HUDEP-2 (cell line): ENCODE results near the gene RARRES2.
"Not testable (repeated sequence)": the region's sequence is repeated elsewhere in the genome, so short reads cannot be mapped to it uniquely, and the experiment has no call there.

Experiments
- DNase-seq, 76 experiments: peaks; one replicate each; lab custom pipeline; 2025; ENCODE audit not compliant: unreplicated experiment in 76 of 76; lab: John Stamatoyannopoulos, UW

RARRES2 gene

GRCh38 chr7:150341263-150342120 lies at the start of gene RARRES2:
RARRES2 (minus strand) TSS chr7:150341629; CDS start chr7:150340609, 1,020 bp downstream.
- DNase-seq, result no peak

GRCh38 chr7:150390205-150390604 lies 48.8 kb upstream of the RARRES2 start:
- no peak for DNase-seq

- no peak for DNase-seq
Measured at GRCh38 chr7:150389532-150389816, 48.0 kb upstream of the RARRES2 start.

GRCh38 chr7:150388709-150389531 lies 47.5 kb upstream of the RARRES2 start:
- peak in 1 of 76 experiments; percentile 17 for DNase-seq

- no peak for DNase-seq
Measured at GRCh38 chr7:150388306-150388705, 46.9 kb upstream of the RARRES2 start.

GRCh38 chr7:150385884-150386283 lies 44.5 kb upstream of the RARRES2 start:
- not testable (repeated sequence) for DNase-seq

- DNase-seq, result no peak
Measured at GRCh38 chr7:150385302-150385723, 43.9 kb upstream of the RARRES2 start.

GRCh38 chr7:150384406-150385301 lies 43.2 kb upstream of the RARRES2 start:
- DNase-seq, result no peak

- DNase-seq, result no peak
Measured at GRCh38 chr7:150383710-150384397, 42.4 kb upstream of the RARRES2 start.

GRCh38 chr7:150382844-150383225 lies 41.4 kb upstream of the RARRES2 start:
- DNase-seq, result no peak

GRCh38 chr7:150382123-150382843 lies 40.9 kb upstream of the RARRES2 start:
- DNase-seq, result no peak

GRCh38 chr7:150381785-150382122 lies 40.3 kb upstream of the RARRES2 start:
- no peak for DNase-seq

- no peak for DNase-seq
Measured at GRCh38 chr7:150381096-150381495, 39.7 kb upstream of the RARRES2 start.

GRCh38 chr7:150380463-150380862 lies 39.0 kb upstream of the RARRES2 start:
- no peak for DNase-seq

GRCh38 chr7:150379441-150380379 lies 38.3 kb upstream of the RARRES2 start:
- DNase-seq, result peak in 33 of 76 experiments; percentile 10 to 65 (median 32)

- peak in 73 of 76 experiments; percentile 33 to 93 (median 87) for DNase-seq
Measured at GRCh38 chr7:150378853-150379440, 37.5 kb upstream of the RARRES2 start, which contains the start of gene ZNF775. ZNF775 (plus strand) TSS chr7:150379330; CDS start chr7:150388471, 9,141 bp downstream.

GRCh38 chr7:150378115-150378852 lies 36.9 kb upstream of the RARRES2 start:
- peak in 52 of 76 experiments; percentile 4 to 59 (median 36) for DNase-seq
